ENCODE results near the gene BAZ2B.

DNA sequence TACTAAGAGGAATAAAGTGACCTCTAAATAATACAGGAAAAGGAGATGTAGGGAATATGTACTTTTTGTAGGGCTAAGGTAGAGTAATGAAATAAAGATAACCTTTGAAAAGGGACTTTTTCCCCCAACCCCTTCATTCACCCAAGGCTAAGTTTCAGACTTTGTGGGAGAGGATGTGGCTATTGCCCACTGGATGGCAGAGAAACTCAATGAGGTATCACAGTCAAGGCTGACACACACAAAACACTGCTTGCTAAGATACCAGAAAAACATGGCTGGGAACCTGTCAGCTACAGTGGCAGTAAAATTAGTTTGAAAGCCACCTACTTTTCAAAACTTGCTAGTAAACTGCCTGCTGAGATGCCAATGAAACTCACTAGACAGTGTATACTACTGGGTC, 171.0 kb downstream of the BAZ2B start:
- TF ChIP-seq, protein P1, sequence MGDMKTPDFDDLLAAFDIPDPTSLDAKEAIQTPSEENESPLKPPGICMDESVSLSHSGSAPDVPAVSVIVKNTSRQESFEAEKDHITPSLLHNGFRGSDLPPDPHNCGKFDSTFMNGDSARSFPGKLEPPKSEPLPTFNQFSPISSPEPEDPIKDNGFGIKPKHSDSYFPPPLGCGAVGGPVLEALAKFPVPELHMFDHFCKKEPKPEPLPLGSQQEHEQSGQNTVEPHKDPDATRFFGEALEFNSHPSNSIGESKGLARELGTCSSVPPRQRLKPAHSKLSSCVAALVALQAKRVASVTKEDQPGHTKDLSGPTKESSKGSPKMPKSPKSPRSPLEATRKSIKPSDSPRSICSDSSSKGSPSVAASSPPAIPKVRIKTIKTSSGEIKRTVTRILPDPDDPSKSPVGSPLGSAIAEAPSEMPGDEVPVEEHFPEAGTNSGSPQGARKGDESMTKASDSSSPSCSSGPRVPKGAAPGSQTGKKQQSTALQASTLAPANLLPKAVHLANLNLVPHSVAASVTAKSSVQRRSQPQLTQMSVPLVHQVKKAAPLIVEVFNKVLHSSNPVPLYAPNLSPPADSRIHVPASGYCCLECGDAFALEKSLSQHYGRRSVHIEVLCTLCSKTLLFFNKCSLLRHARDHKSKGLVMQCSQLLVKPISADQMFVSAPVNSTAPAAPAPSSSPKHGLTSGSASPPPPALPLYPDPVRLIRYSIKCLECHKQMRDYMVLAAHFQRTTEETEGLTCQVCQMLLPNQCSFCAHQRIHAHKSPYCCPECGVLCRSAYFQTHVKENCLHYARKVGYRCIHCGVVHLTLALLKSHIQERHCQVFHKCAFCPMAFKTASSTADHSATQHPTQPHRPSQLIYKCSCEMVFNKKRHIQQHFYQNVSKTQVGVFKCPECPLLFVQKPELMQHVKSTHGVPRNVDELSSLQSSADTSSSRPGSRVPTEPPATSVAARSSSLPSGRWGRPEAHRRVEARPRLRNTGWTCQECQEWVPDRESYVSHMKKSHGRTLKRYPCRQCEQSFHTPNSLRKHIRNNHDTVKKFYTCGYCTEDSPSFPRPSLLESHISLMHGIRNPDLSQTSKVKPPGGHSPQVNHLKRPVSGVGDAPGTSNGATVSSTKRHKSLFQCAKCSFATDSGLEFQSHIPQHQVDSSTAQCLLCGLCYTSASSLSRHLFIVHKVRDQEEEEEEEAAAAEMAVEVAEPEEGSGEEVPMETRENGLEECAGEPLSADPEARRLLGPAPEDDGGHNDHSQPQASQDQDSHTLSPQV (IDR thresholded peaks at IDR 0.05): no peak
- TF ChIP-seq, protein P2, sequence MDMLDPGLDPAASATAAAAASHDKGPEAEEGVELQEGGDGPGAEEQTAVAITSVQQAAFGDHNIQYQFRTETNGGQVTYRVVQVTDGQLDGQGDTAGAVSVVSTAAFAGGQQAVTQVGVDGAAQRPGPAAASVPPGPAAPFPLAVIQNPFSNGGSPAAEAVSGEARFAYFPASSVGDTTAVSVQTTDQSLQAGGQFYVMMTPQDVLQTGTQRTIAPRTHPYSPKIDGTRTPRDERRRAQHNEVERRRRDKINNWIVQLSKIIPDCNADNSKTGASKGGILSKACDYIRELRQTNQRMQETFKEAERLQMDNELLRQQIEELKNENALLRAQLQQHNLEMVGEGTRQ (CRISPR knock-in tag; IDR thresholded peaks at IDR 0.05): no peak
- TF ChIP-seq TAF1 (IDR thresholded peaks at IDR 0.05; ENCODE audit: control insufficient read depth, extremely low read depth, insufficient read depth, low read length, severe bottlenecking) (no peak), SREBF2 (CRISPR knock-in tag; IDR thresholded peaks at IDR 0.05) (no peak), KLF6 (CRISPR knock-in tag; IDR thresholded peaks at IDR 0.05; ENCODE audit: borderline replicate concordance) (no peak), POLR2AphosphoS5 (IDR thresholded peaks at IDR 0.05; ENCODE audit: control insufficient read depth, insufficient read depth, low read depth, low read length) (no peak), ZNF274 (IDR thresholded peaks at IDR 0.05; ENCODE audit: borderline replicate concordance, low read depth, low read length) (no peak), ZNF384 (IDR thresholded peaks at IDR 0.05; ENCODE audit: low read depth, low read length) (no peak)
- TF ChIP-seq, protein P3, sequence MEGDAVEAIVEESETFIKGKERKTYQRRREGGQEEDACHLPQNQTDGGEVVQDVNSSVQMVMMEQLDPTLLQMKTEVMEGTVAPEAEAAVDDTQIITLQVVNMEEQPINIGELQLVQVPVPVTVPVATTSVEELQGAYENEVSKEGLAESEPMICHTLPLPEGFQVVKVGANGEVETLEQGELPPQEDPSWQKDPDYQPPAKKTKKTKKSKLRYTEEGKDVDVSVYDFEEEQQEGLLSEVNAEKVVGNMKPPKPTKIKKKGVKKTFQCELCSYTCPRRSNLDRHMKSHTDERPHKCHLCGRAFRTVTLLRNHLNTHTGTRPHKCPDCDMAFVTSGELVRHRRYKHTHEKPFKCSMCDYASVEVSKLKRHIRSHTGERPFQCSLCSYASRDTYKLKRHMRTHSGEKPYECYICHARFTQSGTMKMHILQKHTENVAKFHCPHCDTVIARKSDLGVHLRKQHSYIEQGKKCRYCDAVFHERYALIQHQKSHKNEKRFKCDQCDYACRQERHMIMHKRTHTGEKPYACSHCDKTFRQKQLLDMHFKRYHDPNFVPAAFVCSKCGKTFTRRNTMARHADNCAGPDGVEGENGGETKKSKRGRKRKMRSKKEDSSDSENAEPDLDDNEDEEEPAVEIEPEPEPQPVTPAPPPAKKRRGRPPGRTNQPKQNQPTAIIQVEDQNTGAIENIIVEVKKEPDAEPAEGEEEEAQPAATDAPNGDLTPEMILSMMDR (IDR thresholded peaks at IDR 0.05 in 2 of 3, conservative IDR thresholded peaks at IDR 0.05 in 1 of 3; ENCODE audit: insufficient read depth in 2 of 3, low read depth in 1 of 3, low read length in 3 of 3): no peak

Measured in K562 (cell line).